Subcutaneous adipose tissue (tissue), 4 donors: ENCODE results near the gene POLE4. TPM values are rescaled to one million over a fixed set of nuclear protein-coding genes. Genes with fewer than 3 reads are reported as not detected.

Experiments
- CTCF ChIP-seq: fragments of 450-650 bp; IDR thresholded peaks from one replicate; pipeline ENCODE4 v1.5.1; 2016; ENCODE audit warnings: low read depth, mild to moderate bottlenecking, control low read depth, antibody characterized with exemption, moderate library complexity
- total RNA-seq, 4 donors: library from RNA; depleted of rRNA; stranded (reverse); fragments of >200 nt; gene quantifications; one replicate each; pipeline ENCODE4 v1.1.0, GENCODE V29; 2016

The POLE4 gene
- total RNA-seq, 4 donors from 2014 or later: 22.4 to 45.5 (median 32.6) TPM

GRCh38 chr2:74931940-74932339 is 26.5 kb upstream of the POLE4 start:
- no peak for TF ChIP-seq CTCF

DNA sequence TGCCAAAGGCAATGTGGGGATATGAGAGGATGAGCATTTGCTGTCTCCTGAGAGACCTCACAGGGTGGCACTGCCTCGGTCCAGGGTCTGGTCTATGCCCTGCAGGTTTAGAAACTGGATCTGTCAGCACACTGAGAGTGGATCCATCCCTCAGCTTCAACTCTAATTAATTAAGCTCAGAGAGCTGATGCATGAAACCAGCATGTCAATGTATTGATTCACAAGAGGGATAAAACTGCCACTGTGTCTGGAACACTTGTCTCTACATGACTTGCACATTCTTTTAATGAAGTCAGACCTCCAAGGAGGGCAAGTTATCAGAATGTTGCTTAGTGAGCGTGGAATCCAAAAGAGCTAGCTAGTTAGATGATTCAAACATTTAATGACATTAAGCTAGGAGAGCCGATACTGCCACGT is 22.5 kb upstream of the POLE4 start:
- no peak for TF ChIP-seq CTCF

DNA sequence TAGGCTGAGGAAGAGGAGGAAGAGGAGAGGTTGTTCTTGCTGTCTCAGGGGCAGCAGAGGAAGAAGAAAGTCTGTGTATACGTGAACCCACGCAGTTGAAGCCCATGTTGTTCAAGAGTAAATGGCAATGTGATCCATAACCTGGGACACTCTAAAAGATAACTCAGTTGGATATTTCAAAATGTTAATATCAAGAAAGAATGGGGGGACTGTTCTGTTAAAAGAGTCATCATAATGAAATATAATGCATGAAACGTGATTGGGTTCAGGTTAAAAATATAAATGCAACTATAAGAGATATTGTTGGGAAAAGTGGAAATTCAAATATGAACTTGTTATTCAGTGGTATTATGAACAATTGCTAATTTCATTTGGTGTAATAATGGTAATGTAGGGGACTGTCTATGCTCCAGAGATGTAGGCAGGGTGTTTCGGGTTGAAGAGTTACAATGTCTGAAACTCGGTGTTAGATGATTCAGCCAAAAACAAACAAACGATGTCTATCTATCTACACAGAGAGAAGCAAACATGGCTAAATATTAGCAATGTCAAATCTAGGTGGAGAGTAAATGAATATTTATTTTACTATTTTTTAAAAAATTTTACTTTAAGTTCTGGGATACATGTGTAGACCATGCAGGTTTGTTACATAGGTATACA is 21.1 kb upstream of the POLE4 start:
- no peak for TF ChIP-seq CTCF

- TF ChIP-seq CTCF: no peak
Measured at GRCh38 chr2:74938264-74938663, 20.2 kb upstream of the POLE4 start.

DNA sequence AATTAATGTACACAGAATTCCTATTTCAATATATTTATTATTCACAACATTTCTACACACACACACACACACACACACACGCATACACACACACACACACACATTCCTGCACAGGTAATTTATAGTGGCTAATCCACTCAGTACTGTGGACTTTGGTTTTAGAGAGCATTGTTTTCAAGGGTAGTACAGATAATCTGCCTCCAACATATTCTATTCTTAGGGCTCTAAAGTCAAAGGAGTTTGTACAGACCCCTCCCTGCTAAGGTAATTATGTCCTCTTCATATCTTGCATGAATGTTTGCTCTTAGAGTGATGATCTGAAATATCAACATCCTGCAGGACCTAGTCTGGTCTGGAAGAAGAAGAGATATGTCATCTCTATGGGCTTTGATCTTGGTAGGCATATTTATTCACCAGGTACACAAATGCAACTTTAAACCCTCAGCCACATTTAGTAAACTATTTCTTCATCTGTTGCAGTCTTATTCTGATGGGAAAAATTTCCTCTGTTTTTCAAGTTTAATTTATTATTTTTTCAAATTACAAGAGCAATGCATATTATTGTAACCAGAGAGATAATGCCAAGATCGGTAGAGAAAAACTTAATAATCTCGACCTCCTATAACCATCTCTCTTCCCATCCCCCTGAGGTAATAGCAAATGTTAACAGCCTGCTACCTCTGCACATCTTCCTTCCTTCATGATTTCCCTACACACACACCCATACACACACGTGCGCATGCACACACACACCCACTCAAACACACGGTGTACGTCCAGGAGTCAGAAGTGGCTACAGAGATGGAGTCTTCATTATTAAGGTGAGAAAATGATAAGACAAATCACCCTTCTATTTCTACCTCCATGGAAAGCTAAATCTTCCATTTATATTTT is 18.3 kb upstream of the POLE4 start:
- TF ChIP-seq CTCF: no peak

GRCh38 chr2:74941284-74941683 is 17.2 kb upstream of the POLE4 start:
- no peak for TF ChIP-seq CTCF

DNA sequence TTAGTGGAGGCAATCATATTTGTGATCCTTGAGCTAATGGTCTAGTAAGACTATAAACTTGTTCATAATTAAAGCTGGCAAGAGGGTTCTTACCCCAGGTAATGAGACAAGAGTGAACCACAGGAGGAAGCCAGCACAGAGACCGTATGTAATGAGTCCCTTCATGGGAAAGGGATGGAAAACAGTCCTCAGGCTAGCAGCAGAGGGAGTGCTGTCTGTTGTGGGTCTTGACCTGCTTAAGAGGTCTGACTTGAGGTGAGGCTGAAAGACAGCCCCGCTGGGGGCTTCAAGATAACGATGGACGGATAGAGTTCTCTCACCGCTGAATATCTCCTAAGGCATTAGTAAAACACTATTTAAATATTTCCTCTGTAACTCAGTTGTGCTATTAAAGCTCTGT is 16.2 kb upstream of the POLE4 start:
- TF ChIP-seq CTCF: no peak
